Liver (tissue), 9 donors: ENCODE measurements around the gene INHBC. TPM values are rescaled to one million over a fixed set of nuclear protein-coding genes. Genes with fewer than 3 reads are reported as not detected.

Source experiments
- DNase-seq: peaks from one replicate; pipeline ENCODE4 v3.0.0-alpha.2; 2017; ENCODE audit warnings: low spot score
- H3K27ac ChIP-seq, 2 donors: one replicate each; pipeline ENCODE4 v1.7.0; 2013; ENCODE audit warnings: inconsistent platforms in 2 of 2, low read length in 2 of 2, control low read depth in 1 of 2, low read depth in 1 of 2, mild to moderate bottlenecking in 1 of 2
- H3K27me3 ChIP-seq, 4 donors: one replicate each; pipeline versions ENCODE4 v1.6.1 to v1.7.0; 2013; ENCODE audit warnings: low read length in 3 of 4, inconsistent platforms in 1 of 4, mild to moderate bottlenecking in 1 of 4, moderate library complexity in 1 of 4; ENCODE audit not compliant: control insufficient read depth in 4 of 4, insufficient read depth in 4 of 4
- H3K36me3 ChIP-seq, 4 donors: one replicate each; pipeline versions ENCODE4 v1.6.1 to v1.7.0; 2013; ENCODE audit warnings: low read length in 3 of 4, mild to moderate bottlenecking in 3 of 4, low read depth in 1 of 4, moderate library complexity in 1 of 4; ENCODE audit not compliant: control insufficient read depth in 4 of 4, insufficient read depth in 3 of 4
- H3K4me1 ChIP-seq, 4 donors: one replicate each; pipeline versions ENCODE4 v1.6.1 to v1.7.0; 2013; ENCODE audit warnings: low read length in 3 of 4, mild to moderate bottlenecking in 3 of 4, moderate library complexity in 1 of 4; ENCODE audit not compliant: control insufficient read depth in 4 of 4, insufficient read depth in 4 of 4
- H3K4me3 ChIP-seq, 3 donors: one replicate each; pipeline versions ENCODE4 v1.6.1 to v1.7.0; 2013; ENCODE audit warnings: low read length in 3 of 3, control low read depth in 1 of 3, low read depth in 1 of 3, mild to moderate bottlenecking in 1 of 3
- H3K9ac ChIP-seq, 2 donors: one replicate each; pipeline ENCODE4 v1.7.0; 2013; ENCODE audit warnings: low read length in 2 of 2, mild to moderate bottlenecking in 2 of 2, moderate library complexity in 2 of 2, control low read depth in 1 of 2, low read depth in 1 of 2
- H3K9me3 ChIP-seq, 4 donors: one replicate each; pipeline versions ENCODE4 v1.6.1 to v1.7.0; 2013; ENCODE audit warnings: low read length in 3 of 4; ENCODE audit not compliant: control insufficient read depth in 4 of 4
- EGR1 ChIP-seq, 2 donors: IDR thresholded peaks; 2 replicates each; pipeline ENCODE4 v1.6.1; 2016 to 2018; ENCODE audit warnings: antibody characterized with exemption in 2 of 2, low read depth in 2 of 2
- FOXA1 ChIP-seq: IDR thresholded peaks from 2 replicates; pipeline ENCODE4 v1.6.1; 2016; ENCODE audit warnings: antibody characterized with exemption
- FOXA2 ChIP-seq: IDR thresholded peaks from 2 replicates; pipeline ENCODE4 v1.6.1; 2016; ENCODE audit warnings: antibody characterized with exemption
- GABPA ChIP-seq, 2 donors: IDR thresholded peaks in 1 of 2; conservative IDR thresholded peaks in 1 of 2; 2 replicates each; pipeline ENCODE4 v1.6.1; 2016; ENCODE audit warnings: antibody characterized with exemption in 2 of 2, mild to moderate bottlenecking in 1 of 2, moderate library complexity in 1 of 2
- HNF4A ChIP-seq, 2 donors: conservative IDR thresholded peaks; 2 replicates each; pipeline ENCODE4 v1.6.1; 2016; ENCODE audit warnings: antibody characterized with exemption in 2 of 2, mild to moderate bottlenecking in 2 of 2
- HNF4G ChIP-seq: IDR thresholded peaks from 2 replicates; pipeline ENCODE4 v1.6.1; 2016; ENCODE audit warnings: antibody characterized with exemption
- NR2F2 ChIP-seq: IDR thresholded peaks from 2 replicates; pipeline ENCODE4 v1.6.1; 2016; ENCODE audit warnings: antibody characterized with exemption
- RAD21 ChIP-seq, 2 donors: IDR thresholded peaks; 2 replicates each; pipeline ENCODE4 v1.6.1; 2016; ENCODE audit warnings: antibody characterized with exemption in 2 of 2, mild to moderate bottlenecking in 2 of 2
- REST ChIP-seq: IDR thresholded peaks from 2 replicates; pipeline ENCODE4 v1.6.1; 2016; ENCODE audit warnings: antibody characterized with exemption, mild to moderate bottlenecking
- RXRA ChIP-seq, 2 donors: IDR thresholded peaks; 2 replicates each; pipeline ENCODE4 v1.6.1; 2017 to 2018; ENCODE audit warnings: antibody characterized with exemption in 2 of 2, mild to moderate bottlenecking in 1 of 2
- SP1 ChIP-seq: IDR thresholded peaks from 2 replicates; pipeline ENCODE4 v1.6.1; 2018; ENCODE audit warnings: antibody characterized with exemption, mild to moderate bottlenecking
- TAF1 ChIP-seq: conservative IDR thresholded peaks from 2 replicates; pipeline ENCODE4 v1.6.1; 2016; ENCODE audit warnings: antibody characterized with exemption, mild to moderate bottlenecking
- YY1 ChIP-seq: IDR thresholded peaks from 2 replicates; pipeline ENCODE4 v1.6.1; 2016; ENCODE audit warnings: antibody characterized with exemption, mild to moderate bottlenecking
- WGBS: extraction: QIAGEN DNeasy Blood & Tissue Kit; methylation state at CpG from one replicate; pipeline ENCODE4 v1.1.7; 2013; 5-methylcytosine and 5-hydroxymethylcytosine counted together
- polyA plus RNA-seq, 2 donors: library from polyadenylated mRNA; stranded (reverse) in 1 of 2; unstranded in 1 of 2; fragments of 200-250 nt in 1 of 2; fragments of >200 nt in 1 of 2; fragmentation: Nextera tagmentation in 1 of 2; extraction: Ambion mirVana in 1 of 2; gene quantifications; one replicate each; pipeline versions ENCODE4 v1.2.1 to v1.2.3, GENCODE V29; 2013 to 2015
- total RNA-seq, 2 donors: library from RNA; depleted of rRNA; stranded (reverse); fragments of >200 nt; gene quantifications; one replicate each; pipeline ENCODE4 v1.2.3, GENCODE V29; 2014
- TF ChIP-seq, protein P1 (sequence below): fragments of 150-350 bp; IDR thresholded peaks from 2 replicates; pipeline ENCODE4 v1.5.1; 2017; ENCODE audit warnings: improper control_type of control experiment, low read depth, low read length; ENCODE audit not compliant: missing input control
- TF ChIP-seq, protein P2 (sequence below): IDR thresholded peaks from 2 replicates; pipeline ENCODE4 v1.6.1; 2016; ENCODE audit warnings: antibody characterized with exemption
- TF ChIP-seq, protein P3 (sequence below): IDR thresholded peaks from 2 replicates; pipeline ENCODE4 v1.6.1; 2016; ENCODE audit warnings: antibody characterized with exemption
- TF ChIP-seq, protein P4 (sequence below): IDR thresholded peaks from 2 replicates; pipeline ENCODE4 v1.6.1; 2016; ENCODE audit warnings: antibody characterized with exemption
- donor health status: healthy.
- donor health status: healthy.
- donor health status: healthy.
- donor health status: healthy.
- donor health status: healthy.

Gene INHBC
- total and polyA plus RNA-seq, 4 donors = 2.8 to 134 (median 86.7) TPM

GRCh38 chr12:57481671-57482070 lies 47.1 kb downstream of the INHBC start:
- Histone ChIP-seq H3K4me3 (no peak overlapping the region), H3K4me1 (no peaks in the 10 kb centered on the region), H3K36me3 (no peaks in the 10 kb centered on the region), H3K9me3 (no peaks in the 10 kb centered on the region), H3K9ac (no peak overlapping the region), H3K27ac (no peak overlapping the region), H3K27me3 (no peaks in the 10 kb centered on the region)
- WGBS = 87% methylated on average over 1 of the region's 1 CpG
- no peak for TF ChIP-seq GABPA (IDR thresholded peaks at IDR 0.05 in 1 of 2, conservative IDR thresholded peaks at IDR 0.05 in 1 of 2)
- no peak for TF ChIP-seq HNF4G
- no peak for TF ChIP-seq SP1
- TF ChIP-seq, protein P1, sequence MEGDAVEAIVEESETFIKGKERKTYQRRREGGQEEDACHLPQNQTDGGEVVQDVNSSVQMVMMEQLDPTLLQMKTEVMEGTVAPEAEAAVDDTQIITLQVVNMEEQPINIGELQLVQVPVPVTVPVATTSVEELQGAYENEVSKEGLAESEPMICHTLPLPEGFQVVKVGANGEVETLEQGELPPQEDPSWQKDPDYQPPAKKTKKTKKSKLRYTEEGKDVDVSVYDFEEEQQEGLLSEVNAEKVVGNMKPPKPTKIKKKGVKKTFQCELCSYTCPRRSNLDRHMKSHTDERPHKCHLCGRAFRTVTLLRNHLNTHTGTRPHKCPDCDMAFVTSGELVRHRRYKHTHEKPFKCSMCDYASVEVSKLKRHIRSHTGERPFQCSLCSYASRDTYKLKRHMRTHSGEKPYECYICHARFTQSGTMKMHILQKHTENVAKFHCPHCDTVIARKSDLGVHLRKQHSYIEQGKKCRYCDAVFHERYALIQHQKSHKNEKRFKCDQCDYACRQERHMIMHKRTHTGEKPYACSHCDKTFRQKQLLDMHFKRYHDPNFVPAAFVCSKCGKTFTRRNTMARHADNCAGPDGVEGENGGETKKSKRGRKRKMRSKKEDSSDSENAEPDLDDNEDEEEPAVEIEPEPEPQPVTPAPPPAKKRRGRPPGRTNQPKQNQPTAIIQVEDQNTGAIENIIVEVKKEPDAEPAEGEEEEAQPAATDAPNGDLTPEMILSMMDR = no peak
- TF ChIP-seq, protein P2, sequence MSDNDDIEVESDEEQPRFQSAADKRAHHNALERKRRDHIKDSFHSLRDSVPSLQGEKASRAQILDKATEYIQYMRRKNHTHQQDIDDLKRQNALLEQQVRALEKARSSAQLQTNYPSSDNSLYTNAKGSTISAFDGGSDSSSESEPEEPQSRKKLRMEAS = no peak
- DNase-seq = no peak

- DNase-seq = no peak
- 75% methylated on average over 5 of the region's 5 CpGs for WGBS
- H3K9ac ChIP-seq = no peak overlapping the region
- no peak overlapping the region for H3K27ac ChIP-seq
- no peaks in the 10 kb centered on the region for H3K9me3 ChIP-seq
- no peaks in the 10 kb centered on the region for H3K27me3 ChIP-seq
- TF ChIP-seq, protein P1 = no peak
- TF ChIP-seq HNF4G (no peak), FOXA2 (no peak), TAF1 (no peak), NR2F2 (no peak), RXRA (IDR thresholded peaks at IDR 0.05) (no peak), GABPA (IDR thresholded peaks at IDR 0.05 in 1 of 2, conservative IDR thresholded peaks at IDR 0.05 in 1 of 2) (no peak), FOXA1 (no peak), SP1 (no peak), HNF4A (conservative IDR thresholded peaks at IDR 0.05) (no peak), REST (no peak), YY1 (no peak), RAD21 (IDR thresholded peaks at IDR 0.05) (no peak), EGR1 (IDR thresholded peaks at IDR 0.05; ENCODE audit: low read depth in 2 of 2) (no peak)
- TF ChIP-seq, protein P3, sequence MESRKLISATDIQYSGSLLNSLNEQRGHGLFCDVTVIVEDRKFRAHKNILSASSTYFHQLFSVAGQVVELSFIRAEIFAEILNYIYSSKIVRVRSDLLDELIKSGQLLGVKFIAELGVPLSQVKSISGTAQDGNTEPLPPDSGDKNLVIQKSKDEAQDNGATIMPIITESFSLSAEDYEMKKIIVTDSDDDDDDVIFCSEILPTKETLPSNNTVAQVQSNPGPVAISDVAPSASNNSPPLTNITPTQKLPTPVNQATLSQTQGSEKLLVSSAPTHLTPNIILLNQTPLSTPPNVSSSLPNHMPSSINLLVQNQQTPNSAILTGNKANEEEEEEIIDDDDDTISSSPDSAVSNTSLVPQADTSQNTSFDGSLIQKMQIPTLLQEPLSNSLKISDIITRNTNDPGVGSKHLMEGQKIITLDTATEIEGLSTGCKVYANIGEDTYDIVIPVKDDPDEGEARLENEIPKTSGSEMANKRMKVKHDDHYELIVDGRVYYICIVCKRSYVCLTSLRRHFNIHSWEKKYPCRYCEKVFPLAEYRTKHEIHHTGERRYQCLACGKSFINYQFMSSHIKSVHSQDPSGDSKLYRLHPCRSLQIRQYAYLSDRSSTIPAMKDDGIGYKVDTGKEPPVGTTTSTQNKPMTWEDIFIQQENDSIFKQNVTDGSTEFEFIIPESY = no peak
- TF ChIP-seq, protein P2 = no peak
- TF ChIP-seq, protein P4, sequence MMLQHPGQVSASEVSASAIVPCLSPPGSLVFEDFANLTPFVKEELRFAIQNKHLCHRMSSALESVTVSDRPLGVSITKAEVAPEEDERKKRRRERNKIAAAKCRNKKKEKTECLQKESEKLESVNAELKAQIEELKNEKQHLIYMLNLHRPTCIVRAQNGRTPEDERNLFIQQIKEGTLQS = no peak
- no peak overlapping the region for H3K4me3 ChIP-seq
- no peaks in the 10 kb centered on the region for H3K36me3 ChIP-seq
- H3K4me1 ChIP-seq = peaks cover 0 to 6% (median 3%) of the 10 kb centered on the region in 4 donors
Observed at GRCh38 chr12:57483466-57483865, 48.9 kb downstream of the INHBC start.
